K562 (cell line): ENCODE measurements around the gene RXFP3. TPM values are rescaled to one million over a fixed set of nuclear protein-coding genes. Genes with fewer than 3 reads are reported as not detected.

Experiments used
- ATAC-seq: fragments of 200-7000 bp; cut with Tn5 transposase; 3 replicates; pipeline ENCODE4 v1.9.1; 2020; ENCODE audit warnings: moderate library complexity
- BruUV-seq: library from RNA; stranded (reverse); fragments of 400-500 nt; replicated peaks from 2 replicates; lab custom pipeline; 2021; lab: Mats Ljungman, UMichigan
- CTCF ChIA-PET: fragments of 300-600 bp; formaldehyde crosslinking; extraction: SDS; loops from one replicate; lab custom pipeline; 2021; ENCODE audit warnings: low intra/inter-chr PET ratio; lab: Yijun Ruan, JAX
- POLR2A ChIA-PET: fragments of 300-600, 350-650 bp; sonication (Branson Sonifier 250); formaldehyde crosslinking; extraction: SDS; loops from one replicate; lab custom pipeline; 2021; ENCODE audit warnings: antibody characterized with exemption, inconsistent platforms; lab: Yijun Ruan, JAX
- DNase-seq, 4 experiments: peaks; one replicate each; pipeline versions ENCODE4 v3.0.0 to v3.0.0-alpha.2; 2011 to 2018; ENCODE audit warnings: low spot score in 3 of 4, mixed read lengths in 3 of 4; ENCODE audit errors: extremely low read depth in 1 of 4
- FAIRE-seq: peaks from 2 replicates; lab custom pipeline; 2011; peaks lifted over from hg19 to GRCh38; lab: Jason Lieb, UNC
- H2AFZ ChIP-seq: 2 replicates; pipeline ENCODE4 v1.6.0; 2011; ENCODE audit warnings: low read depth, low read length, control low read depth, inconsistent platforms
- H3K27ac ChIP-seq: fragments of 200-600 bp; 3 replicates; pipeline ENCODE4 v1.8.0; 2011; ENCODE audit warnings: low read depth, mild to moderate bottlenecking, control low read depth, inconsistent platforms, low read length, moderate library complexity, mixed read lengths; ENCODE audit errors: extremely low read depth
- H3K27me3 ChIP-seq, 2 experiments: fragments of 300-600 bp in 1 of 2; 2 replicates in 1 of 2; 3 replicates in 1 of 2; pipeline versions ENCODE4 v1.6.0 to v1.8.0; 2011; ENCODE audit warnings: inconsistent platforms in 2 of 2, low read length in 2 of 2, mild to moderate bottlenecking in 1 of 2, mixed read lengths in 1 of 2, moderate library complexity in 1 of 2; ENCODE audit not compliant: control insufficient read depth in 2 of 2, insufficient read depth in 2 of 2
- H3K36me3 ChIP-seq: fragments of 300-600 bp; 3 replicates; pipeline ENCODE4 v1.8.0; 2011; ENCODE audit warnings: mild to moderate bottlenecking, low read length, inconsistent platforms; ENCODE audit not compliant: control insufficient read depth, insufficient read depth
- H3K4me1 ChIP-seq, 2 experiments: fragments of 200-600 bp in 1 of 2; replicated peaks in 1 of 2; 2 replicates in 1 of 2; 3 replicates in 1 of 2; pipeline versions ENCODE4 v1.5.1 to v1.8.0; 2011; ENCODE audit warnings: inconsistent platforms in 2 of 2, low read length in 2 of 2, mild to moderate bottlenecking in 1 of 2, mixed read lengths in 1 of 2, moderate library complexity in 1 of 2; ENCODE audit not compliant: control insufficient read depth in 2 of 2, insufficient read depth in 2 of 2
- H3K4me2 ChIP-seq: 2 replicates; pipeline ENCODE4 v1.6.1; 2011; ENCODE audit warnings: low read length, control low read depth, inconsistent platforms, mixed read lengths; ENCODE audit not compliant: insufficient read depth
- H3K4me3 ChIP-seq: fragments of 200-600 bp; sonication (generic), shearing (Covaris generic); 2 replicates; pipeline ENCODE4 v1.5.1; 2016; ENCODE audit warnings: control low read depth, inconsistent platforms
- H3K79me2 ChIP-seq: fragments of 200-600 bp; 3 replicates; pipeline ENCODE4 v1.8.0; 2011; ENCODE audit warnings: low read length, inconsistent platforms; ENCODE audit not compliant: control insufficient read depth, insufficient read depth
- H3K9ac ChIP-seq, 2 experiments: 2 replicates each; pipeline versions ENCODE4 v1.6.0 to v1.6.1; 2011; ENCODE audit warnings: low read depth in 2 of 2, low read length in 2 of 2, control low read depth in 1 of 2, inconsistent platforms in 1 of 2, mild to moderate bottlenecking in 1 of 2, mixed read lengths in 1 of 2; ENCODE audit not compliant: insufficient read depth in 1 of 2
- H3K9me1 ChIP-seq: one replicate; pipeline ENCODE4 v1.6.0; 2011; ENCODE audit warnings: inconsistent platforms, mild to moderate bottlenecking, low read length, moderate library complexity; ENCODE audit not compliant: control insufficient read depth, insufficient read depth
- H3K9me3 ChIP-seq: replicated peaks from 2 replicates; pipeline ENCODE4 v1.5.1; 2011; ENCODE audit warnings: low read depth, low read length, inconsistent platforms; ENCODE audit not compliant: control insufficient read depth, insufficient read depth
- H4K20me1 ChIP-seq: replicated peaks from 2 replicates; pipeline ENCODE4 v1.6.1; 2011; ENCODE audit warnings: low read length, inconsistent platforms, mixed read lengths; ENCODE audit not compliant: control insufficient read depth, insufficient read depth
- CCAR2 ChIP-seq: fragments of 200-400 bp; formaldehyde crosslinking; IDR thresholded peaks from 2 replicates; pipeline ENCODE4 v1.6.1; 2017; ENCODE audit warnings: mild to moderate bottlenecking, low read depth, low read length
- DNMT1 ChIP-seq: fragments of 450-650 bp; IDR thresholded peaks from 2 replicates; pipeline ENCODE4 v1.6.1; 2016; ENCODE audit warnings: antibody characterized with exemption, mild to moderate bottlenecking
- EGR1 ChIP-seq: fragments of 450-650 bp; conservative IDR thresholded peaks from 2 replicates; pipeline ENCODE4 v1.6.1; 2017; ENCODE audit warnings: mild to moderate bottlenecking
- GTF2F1 ChIP-seq: IDR thresholded peaks from 2 replicates; pipeline ENCODE4 v1.6.1; 2011; ENCODE audit warnings: low read depth, low read length, improper control_type of control experiment
- RBM25 ChIP-seq: fragments of 200-400 bp; formaldehyde crosslinking; IDR thresholded peaks from 2 replicates; pipeline ENCODE4 v1.6.1; 2018; ENCODE audit warnings: low read length, low read depth, moderate library complexity; ENCODE audit not compliant: severe bottlenecking
- WGBS: fragments of 100-300 bp; shearing (Covaris generic); methylation state at CpG from one replicate; pipeline ENCODE4 v1.1.6; 2016; ENCODE audit warnings: low coverage, mixed read lengths; ENCODE audit not compliant: insufficient coverage; ENCODE audit errors: missing lambda C conversion rate; 5-methylcytosine and 5-hydroxymethylcytosine counted together
- in situ Hi-C: fragments of 300-500 bp; cut with MboI; formaldehyde crosslinking; loops from 4 replicates; pipeline ENCODE4 v1.15.0; 2018; ENCODE audit warnings: inconsistent platforms, mixed read lengths
- intact Hi-C: fragments of 100-400 bp; cut with micrococcal nuclease; formaldehyde crosslinking; loops from 2 replicates; pipeline ENCODE4 v1.14.2; 2022
- polyA plus RNA-seq, 8 experiments: library from polyadenylated mRNA; depleted of rRNA in 4 of 8; stranded (reverse) in 5 of 8; unstranded in 3 of 8; fragments of >200 nt; fragmentation: Nextera tagmentation in 2 of 8; fragmentation: Illumina TruSeq in 1 of 8; extraction: Ambion mirVana in 2 of 8; extraction: Trizol in 1 of 8; gene quantifications; 2 replicates each; pipeline versions ENCODE4 v1.2.1 to v1.2.3, GENCODE V29; 2011 to 2014; ENCODE audit warnings: inconsistent platforms in 1 of 8, missing spikeins in 1 of 8
- total RNA-seq, 7 experiments: library from RNA; depleted of rRNA in 6 of 7; stranded (reverse); fragments of >200 nt in 6 of 7; fragmentation: Illumina TruSeq in 2 of 7; extraction: Trizol in 2 of 7; gene quantifications; 2 replicates each; pipeline versions ENCODE4 v1.2.1 to v1.2.3, GENCODE V29; 2011 to 2021; ENCODE audit warnings: low replicate concordance in 1 of 7

Gene RXFP3
- total and polyA plus RNA-seq, 9 of the 15 experiments (the other 6 are each of a cell fraction or from before 2014, with no cell fraction given) = not detected

DNA sequence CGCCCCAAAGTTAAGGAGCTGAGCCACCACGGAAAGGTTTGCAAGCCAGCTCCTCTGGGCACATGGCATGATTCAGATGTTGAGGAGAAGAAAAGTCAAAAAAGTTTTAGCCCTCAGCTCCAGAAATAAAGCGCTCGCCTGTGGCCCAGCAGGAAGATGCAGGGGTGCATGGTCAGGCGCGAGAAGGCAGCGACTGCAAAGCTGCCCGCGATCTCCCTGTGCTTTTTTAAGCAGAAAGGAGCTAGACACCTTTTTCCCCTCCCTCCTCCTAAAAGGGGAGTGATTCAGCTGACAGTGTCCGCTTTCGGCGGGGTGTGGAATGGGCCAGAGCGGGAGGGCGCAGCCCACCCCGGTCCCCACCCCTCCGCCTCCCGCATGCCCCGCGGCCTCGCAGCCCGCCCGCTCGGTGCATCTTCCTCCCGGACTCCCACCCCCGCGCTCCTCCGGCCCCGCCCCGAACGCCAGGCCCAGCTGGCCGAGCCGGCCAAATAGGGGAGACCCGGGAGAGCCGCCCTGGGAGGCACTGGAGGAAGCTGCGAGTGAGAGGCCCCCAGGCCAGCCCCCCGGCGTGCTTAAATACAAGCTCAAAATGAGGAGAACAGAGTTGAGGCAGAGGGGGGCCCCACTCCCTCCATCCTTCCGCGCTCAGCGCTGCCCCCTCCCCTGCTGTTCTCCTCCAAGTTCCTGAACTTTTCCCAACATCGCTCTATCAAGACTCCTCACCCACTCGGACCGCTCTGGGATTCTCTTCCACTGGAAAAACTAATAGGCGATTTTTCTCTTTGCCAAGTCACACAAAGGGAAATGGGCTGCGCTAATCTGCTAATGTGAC lies 44.2 kb upstream of the RXFP3 start, which contains the start of gene ADAMTS12:
Gene ADAMTS12, minus strand, starts transcription at position 203 of the 832 bp plus-strand sequence. Its CDS starts 134 bp downstream, at position 69.
- no peaks in the 10 kb centered on the region for H3K9me1 ChIP-seq
- no peaks in the 10 kb centered on the region for H3K9me3 ChIP-seq
- FAIRE-seq = no peak
- TF ChIP-seq CCAR2 = no peak
- TF ChIP-seq DNMT1 = no peak
- no peak for TF ChIP-seq RBM25
- TF ChIP-seq EGR1 = no peak
- TF ChIP-seq GTF2F1 = no peak
- H3K4me3 ChIP-seq = no peak within 1 kb of the TSS
- H3K4me2 ChIP-seq = no peak within 1 kb of the TSS
- peak; percentile 39; the same call in 2 of the 3 replicates for ATAC-seq
- DNase-seq = peak in 2 of 4 experiments; percentile 18 to 24
- no peaks in the 10 kb centered on the region for H3K4me1 ChIP-seq
- peaks cover 25% of the 10 kb centered on the region in 2 experiments for H3K27me3 ChIP-seq
- WGBS = 3% methylated on average over 37 of the region's 45 CpGs
- BruUV-seq = no TSS peak
- no peaks in the 10 kb centered on the region for H3K36me3 ChIP-seq
- intact Hi-C loops (no loop called here), in situ Hi-C loops (no loop called here)
- H2AFZ ChIP-seq = no peak within 1 kb of the TSS
- ChIA-PET CTCF (no interaction called here), POLR2A (interaction anchor here (0.6 kb wide), 1 partner anchor 256 kb away, joined by 5 read pairs; no protein-coding TSS in a partner anchor)
- H3K79me2 ChIP-seq = no peaks in the 10 kb centered on the region
- H3K9ac ChIP-seq = no peak within 1 kb of the TSS
- H4K20me1 ChIP-seq = no peaks in the 10 kb centered on the region
- H3K27ac ChIP-seq = no peak within 1 kb of the TSS
